Activated T-cell treated with anti-CD3 and anti-CD28 coated beads, Interleukin-2, amount 50 U/mL, for 24 hours (primary cell): Measurements from ENCODE around the gene PRCP.
"Not testable (repeated sequence)": the region's sequence is repeated elsewhere in the genome, so short reads cannot be mapped to it uniquely, and the experiment has no call there.

Experiments used
- DNase-seq: peaks from one replicate; pipeline ENCODE4 v3.0.0-alpha.2; 2020
- H3K27ac Mint-ChIP-seq: 2 replicates; pipeline ENCODE4 v1.8.0; 2020; ENCODE audit warnings: mild to moderate bottlenecking, mixed read lengths
- H3K27me3 Mint-ChIP-seq: 2 replicates; pipeline ENCODE4 v1.8.0; 2020; ENCODE audit warnings: mixed read lengths
- H3K36me3 Mint-ChIP-seq: 2 replicates; pipeline ENCODE4 v1.8.0; 2020; ENCODE audit warnings: low read depth, mixed read lengths
- H3K4me1 Mint-ChIP-seq: 2 replicates; pipeline ENCODE4 v1.8.0; 2020; ENCODE audit warnings: low read depth, mixed read lengths
- H3K4me3 Mint-ChIP-seq: 2 replicates; pipeline ENCODE4 v1.8.0; 2020; ENCODE audit warnings: mild to moderate bottlenecking, moderate library complexity, mixed read lengths
- H3K9me3 Mint-ChIP-seq: 2 replicates; pipeline ENCODE4 v1.8.0; 2020; ENCODE audit warnings: mixed read lengths

Gene PRCP

DNA sequence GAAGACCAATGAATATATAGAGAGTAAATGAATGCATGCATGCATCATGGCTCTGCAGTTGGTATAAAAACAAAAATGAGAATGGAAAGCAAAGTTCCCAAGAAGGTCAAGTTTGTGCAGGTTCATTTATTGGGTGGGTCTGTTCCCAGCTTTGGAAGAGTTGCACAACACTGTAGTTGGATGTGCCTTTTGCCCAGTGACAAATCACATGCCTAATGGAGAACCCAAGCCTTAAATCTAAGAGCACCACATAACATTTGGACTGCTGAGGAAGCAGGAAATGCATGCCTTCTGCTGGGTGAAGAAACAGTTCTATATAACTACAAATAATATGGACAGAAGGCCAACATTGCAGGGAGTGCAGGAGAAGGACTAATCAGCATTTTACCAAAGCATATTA is 30.6 kb downstream of the PRCP start:
- Mint-ChIP-seq H3K27ac (no peak overlapping the region), H3K4me1 (peaks cover 26% of the 10 kb centered on the region), H3K27me3 (no peaks in the 10 kb centered on the region), H3K9me3 (no peaks in the 10 kb centered on the region), H3K36me3 (no peaks in the 10 kb centered on the region), H3K4me3 (no peak overlapping the region)
- DNase-seq = no peak

DNA sequence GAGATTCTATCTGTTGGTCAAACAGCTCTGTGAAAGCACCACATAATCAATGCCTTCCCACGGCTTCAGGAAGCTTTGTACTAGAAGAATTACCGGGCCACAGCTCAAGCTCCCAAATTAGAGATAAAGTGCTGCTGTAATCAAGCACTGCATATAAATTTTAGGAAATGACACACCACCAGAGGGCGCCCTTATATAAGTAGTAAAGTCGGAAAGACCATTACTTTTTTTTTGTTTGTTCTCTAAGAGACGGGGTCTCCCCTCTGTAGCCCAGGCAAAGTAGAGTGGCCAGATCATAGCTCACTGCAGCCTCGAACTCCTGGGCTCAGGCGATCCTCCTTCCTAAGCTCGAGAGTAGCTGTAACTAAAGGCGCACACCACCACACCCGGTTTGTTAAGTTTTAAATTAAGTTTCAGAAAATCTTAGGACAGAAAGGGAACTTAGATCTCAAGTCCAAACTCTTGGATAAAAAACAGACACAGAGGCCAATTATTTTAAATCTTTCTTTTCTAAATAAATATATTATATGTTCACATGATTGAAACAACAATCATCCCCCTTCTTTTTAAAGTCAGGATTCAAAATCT is 32.6 kb downstream of the PRCP start:
- Mint-ChIP-seq H3K4me3 (no peak overlapping the region), H3K27ac (no peak overlapping the region), H3K4me1 (peaks cover 15% of the 10 kb centered on the region), H3K9me3 (no peaks in the 10 kb centered on the region), H3K27me3 (no peaks in the 10 kb centered on the region), H3K36me3 (no peaks in the 10 kb centered on the region)
- peak; percentile 62 for DNase-seq

DNA sequence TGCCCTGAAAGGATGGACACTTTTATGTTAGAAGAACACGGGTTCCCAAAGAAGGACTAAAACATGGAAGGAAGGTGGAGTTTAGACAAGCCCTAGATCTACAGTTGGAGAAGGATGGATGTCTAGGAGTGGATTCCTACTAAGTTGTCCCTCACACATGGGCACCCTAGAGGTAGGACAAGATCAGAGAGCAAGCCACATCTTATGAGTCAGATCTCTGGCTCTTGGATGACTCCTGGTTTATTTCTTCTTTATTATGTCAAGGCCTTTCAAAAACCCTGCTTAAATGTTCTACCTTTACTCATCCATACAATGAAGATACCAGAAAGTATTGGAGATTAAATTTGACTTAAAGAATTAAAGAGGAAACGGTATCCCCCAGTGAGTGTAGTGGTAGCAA is 34.4 kb downstream of the PRCP start:
- DNase-seq = no peak
- Mint-ChIP-seq H3K36me3 (no peaks in the 10 kb centered on the region), H3K27ac (no peak overlapping the region)

DNA sequence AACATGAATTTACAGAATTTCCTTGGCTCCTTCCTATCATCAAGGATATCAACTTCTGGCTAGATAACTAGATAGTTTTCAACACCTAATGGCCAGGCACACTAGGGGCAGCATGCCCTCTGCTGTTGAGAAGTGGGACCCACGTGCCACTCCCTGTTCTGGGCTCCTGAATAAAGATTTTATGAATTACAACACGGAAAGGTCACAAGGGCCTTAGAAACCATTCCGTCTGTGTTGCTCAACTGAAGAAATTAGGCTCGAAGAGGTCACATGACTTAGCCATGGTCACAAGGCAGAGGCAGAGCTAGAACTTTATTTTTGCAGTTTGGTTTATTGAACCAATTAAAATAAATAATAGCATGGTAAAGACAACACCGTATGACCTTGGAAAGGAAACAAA is 36.0 kb downstream of the PRCP start:
- DNase-seq = no peak
- H3K4me1 Mint-ChIP-seq = peaks cover 12% of the 10 kb centered on the region
- no peak overlapping the region for H3K27ac Mint-ChIP-seq
- H3K36me3 Mint-ChIP-seq = no peaks in the 10 kb centered on the region
- no peaks in the 10 kb centered on the region for H3K9me3 Mint-ChIP-seq
- no peak overlapping the region for H3K4me3 Mint-ChIP-seq
- no peaks in the 10 kb centered on the region for H3K27me3 Mint-ChIP-seq

More for the DNA sequence above, 34.4 kb downstream of the PRCP start:
- Mint-ChIP-seq H3K9me3 (no peaks in the 10 kb centered on the region), H3K4me3 (no peak overlapping the region), H3K4me1 (peaks cover 12% of the 10 kb centered on the region), H3K27me3 (no peaks in the 10 kb centered on the region)

DNA sequence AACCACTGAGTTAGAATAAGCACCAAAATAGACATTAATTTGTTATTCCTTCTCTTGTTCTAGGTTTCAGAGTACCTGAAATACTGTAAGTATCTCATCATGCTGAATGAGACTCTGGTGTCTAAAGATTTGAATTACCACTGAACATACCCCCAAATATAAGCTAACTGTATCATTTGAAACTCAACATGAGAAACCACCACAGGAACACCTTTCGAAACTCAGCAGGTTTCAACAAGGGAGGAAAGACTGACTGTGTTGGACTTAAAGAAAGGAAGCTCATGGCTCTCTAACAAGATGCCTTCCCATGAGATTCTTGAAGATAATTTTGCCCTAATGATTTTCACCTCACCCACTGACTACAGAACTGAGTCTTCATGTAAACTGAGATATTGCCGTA is 37.0 kb downstream of the PRCP start:
- Mint-ChIP-seq H3K4me3 (no peak overlapping the region), H3K36me3 (no peaks in the 10 kb centered on the region), H3K27ac (no peak overlapping the region), H3K4me1 (peaks cover 12% of the 10 kb centered on the region), H3K9me3 (no peaks in the 10 kb centered on the region), H3K27me3 (no peaks in the 10 kb centered on the region)
- no peak for DNase-seq

DNA sequence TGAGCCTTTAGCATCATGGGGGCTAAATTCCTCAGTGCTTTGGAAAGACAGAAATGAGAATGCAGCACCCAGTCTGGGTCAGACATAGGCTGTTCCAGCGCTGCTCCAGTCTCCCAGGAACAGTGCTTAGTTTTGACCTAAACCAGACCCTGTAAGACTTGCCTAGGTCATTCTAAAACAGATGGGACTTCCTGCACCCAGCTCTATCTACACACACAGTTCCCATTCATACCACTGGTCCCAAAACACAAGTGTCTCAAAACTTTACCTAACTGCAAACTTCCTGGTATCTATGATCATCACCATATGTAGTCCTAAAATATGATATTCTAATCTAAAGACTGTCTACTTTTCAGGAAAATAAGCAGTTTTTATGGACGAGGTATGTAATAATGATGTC is 37.9 kb downstream of the PRCP start:
- Mint-ChIP-seq H3K9me3 (no peaks in the 10 kb centered on the region), H3K4me1 (peaks cover 8% of the 10 kb centered on the region), H3K27me3 (no peaks in the 10 kb centered on the region), H3K36me3 (peaks cover 4% of the 10 kb centered on the region), H3K27ac (no peak overlapping the region), H3K4me3 (no peak overlapping the region)
- DNase-seq = no peak

DNA sequence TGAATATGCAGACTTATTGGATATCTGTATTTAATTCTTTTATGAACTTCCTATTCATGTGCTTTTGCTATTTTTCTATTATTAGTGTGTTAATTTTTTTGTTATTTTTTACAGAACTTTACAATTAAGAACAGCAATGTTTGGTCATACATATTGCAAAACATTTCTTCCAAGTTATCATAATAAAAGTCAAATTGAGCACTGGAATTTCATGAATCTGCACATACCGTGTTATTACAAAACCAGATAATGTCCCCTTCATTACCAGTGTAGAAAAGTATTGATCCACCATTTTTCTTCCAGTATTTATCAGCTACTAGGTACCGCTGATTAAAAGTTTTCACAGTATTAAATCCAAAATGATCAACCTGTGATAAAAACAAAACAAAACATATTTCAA is 40.5 kb downstream of the PRCP start:
- Mint-ChIP-seq H3K27me3 (no peaks in the 10 kb centered on the region), H3K36me3 (peaks cover 8% of the 10 kb centered on the region), H3K4me3 (no peak overlapping the region), H3K27ac (no peak overlapping the region), H3K4me1 (peaks cover 6% of the 10 kb centered on the region), H3K9me3 (no peaks in the 10 kb centered on the region)
- DNase-seq = no peak

DNA sequence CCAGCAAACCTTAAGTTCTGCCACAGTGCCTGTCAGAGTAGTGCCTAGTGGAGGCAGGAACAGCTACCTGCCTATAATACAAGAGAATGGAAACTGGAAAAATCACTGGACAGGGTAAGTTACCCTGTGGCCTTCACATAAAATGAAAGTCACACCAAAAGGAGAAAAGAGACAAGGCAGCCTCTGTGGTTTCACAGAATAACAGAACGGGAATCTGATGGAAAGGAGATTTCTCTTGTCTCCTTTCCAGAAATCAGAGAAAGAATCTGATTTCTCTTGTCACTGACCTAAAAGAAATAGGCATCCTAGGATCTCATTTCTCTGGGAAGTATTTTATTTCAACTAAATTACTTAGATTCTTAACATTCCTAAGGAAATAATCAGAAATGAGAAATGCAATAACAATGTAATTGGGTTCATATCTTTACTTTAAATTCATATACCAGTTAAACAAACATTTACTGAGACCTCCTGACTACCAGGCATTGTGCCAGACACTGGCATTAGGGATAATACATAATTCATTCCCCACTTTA is 41.6 kb downstream of the PRCP start:
- no peaks in the 10 kb centered on the region for H3K27me3 Mint-ChIP-seq
- peaks cover 8% of the 10 kb centered on the region for H3K36me3 Mint-ChIP-seq
- H3K4me3 Mint-ChIP-seq = no peak overlapping the region
- peaks cover 10% of the 10 kb centered on the region for H3K4me1 Mint-ChIP-seq
- H3K27ac Mint-ChIP-seq = no peak overlapping the region
- H3K9me3 Mint-ChIP-seq = no peaks in the 10 kb centered on the region
- DNase-seq = no peak

DNA sequence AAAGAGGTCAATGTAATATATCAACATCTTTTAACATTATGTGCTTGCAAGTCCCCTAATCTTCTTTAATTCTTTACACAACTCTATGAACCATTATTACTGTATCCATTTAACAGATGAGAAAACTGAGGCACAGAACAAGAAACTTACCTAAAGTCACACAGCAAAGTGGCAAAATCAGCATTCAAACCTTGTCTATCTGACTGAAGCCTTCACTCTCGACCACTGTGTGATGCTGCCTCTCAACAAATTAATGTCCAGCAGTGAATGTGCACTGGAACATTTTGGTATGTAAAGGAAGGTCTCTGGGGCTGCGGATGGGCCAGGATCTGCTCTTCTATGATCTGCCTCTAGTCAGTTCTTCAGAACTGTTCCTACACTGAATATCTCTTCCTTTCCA is 42.1 kb downstream of the PRCP start:
- Mint-ChIP-seq H3K36me3 (peaks cover 8% of the 10 kb centered on the region), H3K27ac (no peak overlapping the region), H3K4me3 (no peak overlapping the region), H3K9me3 (no peaks in the 10 kb centered on the region), H3K4me1 (peaks cover 6% of the 10 kb centered on the region), H3K27me3 (no peaks in the 10 kb centered on the region)
- no peak for DNase-seq

DNA sequence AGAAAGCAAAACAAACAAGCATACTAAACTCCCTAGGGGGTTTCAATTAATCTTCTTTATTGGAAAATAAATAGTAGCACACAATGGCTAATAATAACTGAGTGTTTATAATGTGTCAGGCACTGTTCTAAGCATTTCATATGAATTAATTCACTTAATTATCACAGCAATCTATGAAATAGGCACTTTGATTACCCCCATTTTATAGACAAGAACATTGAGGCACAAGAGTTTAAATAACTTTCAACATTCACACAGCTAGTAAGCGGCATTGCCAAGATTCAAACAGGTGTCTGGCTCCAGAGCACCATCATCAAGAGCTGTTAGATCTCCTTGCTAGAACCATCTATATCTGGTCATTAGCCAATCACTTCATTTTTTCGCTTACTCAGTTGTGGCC is 43.1 kb downstream of the PRCP start:
- no peak for DNase-seq
- Mint-ChIP-seq H3K4me3 (no peak overlapping the region), H3K36me3 (peaks cover 8% of the 10 kb centered on the region), H3K4me1 (peaks cover 4% of the 10 kb centered on the region), H3K9me3 (no peaks in the 10 kb centered on the region), H3K27ac (no peak overlapping the region), H3K27me3 (no peaks in the 10 kb centered on the region)

DNA sequence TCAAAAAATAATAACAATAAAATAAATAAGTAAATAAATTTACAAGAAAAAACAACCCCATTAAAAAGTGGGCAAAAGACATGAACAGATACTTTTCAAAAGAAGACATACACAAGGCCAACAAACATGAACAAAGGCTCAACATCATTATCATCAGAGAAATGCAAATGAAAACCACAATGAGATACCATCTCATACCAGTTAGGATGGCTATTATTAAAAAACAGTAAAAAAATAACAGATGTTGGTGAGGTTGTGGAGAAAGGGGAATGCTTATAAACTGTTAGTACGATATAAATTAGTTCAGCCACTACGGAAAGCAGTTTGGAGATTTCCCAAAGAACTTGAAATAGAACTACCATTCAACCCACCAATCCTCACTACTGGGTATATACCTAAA is 44.6 kb downstream of the PRCP start:
- no peak overlapping the region for H3K27ac Mint-ChIP-seq
- no peaks in the 10 kb centered on the region for H3K9me3 Mint-ChIP-seq

DNA sequence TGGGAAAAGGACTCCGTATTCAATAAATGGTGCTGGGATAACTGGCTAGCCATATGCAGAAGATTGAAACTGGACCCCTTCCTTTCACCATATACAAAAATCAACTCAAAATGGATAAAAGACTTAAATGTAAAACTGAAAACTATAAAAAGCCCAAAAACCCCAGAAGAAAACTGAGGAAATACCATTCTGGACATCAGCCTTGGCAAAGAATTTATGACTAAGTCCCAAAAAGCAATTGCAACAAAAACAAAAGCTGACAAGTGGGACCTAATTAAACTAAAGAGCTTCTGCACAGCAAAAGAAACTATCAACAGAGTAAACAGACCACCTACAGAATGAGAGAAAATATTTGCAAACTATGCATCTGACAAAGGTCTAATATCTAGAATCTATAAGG is 45.3 kb downstream of the PRCP start:
- not testable (repeated sequence) for H3K4me3 Mint-ChIP-seq, DNase-seq, H3K4me1 Mint-ChIP-seq, H3K27me3 Mint-ChIP-seq, H3K27ac Mint-ChIP-seq, H3K9me3 Mint-ChIP-seq
- H3K36me3 Mint-ChIP-seq = peaks cover 13% of the 10 kb centered on the region

More for the DNA sequence above, 44.6 kb downstream of the PRCP start:
- H3K27me3 Mint-ChIP-seq = no peaks in the 10 kb centered on the region
- H3K36me3 Mint-ChIP-seq = peaks cover 10% of the 10 kb centered on the region
- no peak overlapping the region for H3K4me3 Mint-ChIP-seq
- H3K4me1 Mint-ChIP-seq = peaks cover 4% of the 10 kb centered on the region
- no peak for DNase-seq

DNA sequence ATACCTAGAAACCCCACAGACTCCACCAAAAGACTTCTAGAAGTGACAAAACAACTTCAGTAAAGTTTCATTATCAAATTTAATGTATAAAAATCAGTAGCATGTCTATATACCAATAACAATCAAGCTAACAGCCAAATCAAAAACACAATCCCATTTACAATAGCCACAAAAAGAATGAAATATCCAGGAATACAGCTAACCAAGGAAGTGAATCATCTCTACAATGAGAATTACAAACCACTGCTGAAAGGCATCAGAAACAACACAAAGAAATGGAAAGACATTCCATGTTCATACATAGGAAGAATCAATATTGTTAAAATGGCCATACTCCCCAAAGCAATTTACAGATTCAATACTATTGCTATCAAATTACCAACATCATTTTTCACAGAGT is 46.0 kb downstream of the PRCP start:
- Mint-ChIP-seq H3K9me3 (no peaks in the 10 kb centered on the region), H3K4me1 (peaks cover 4% of the 10 kb centered on the region), H3K27ac (no peak overlapping the region), H3K36me3 (peaks cover 15% of the 10 kb centered on the region), H3K4me3 (no peak overlapping the region), H3K27me3 (no peaks in the 10 kb centered on the region)
- DNase-seq = no peak

DNA sequence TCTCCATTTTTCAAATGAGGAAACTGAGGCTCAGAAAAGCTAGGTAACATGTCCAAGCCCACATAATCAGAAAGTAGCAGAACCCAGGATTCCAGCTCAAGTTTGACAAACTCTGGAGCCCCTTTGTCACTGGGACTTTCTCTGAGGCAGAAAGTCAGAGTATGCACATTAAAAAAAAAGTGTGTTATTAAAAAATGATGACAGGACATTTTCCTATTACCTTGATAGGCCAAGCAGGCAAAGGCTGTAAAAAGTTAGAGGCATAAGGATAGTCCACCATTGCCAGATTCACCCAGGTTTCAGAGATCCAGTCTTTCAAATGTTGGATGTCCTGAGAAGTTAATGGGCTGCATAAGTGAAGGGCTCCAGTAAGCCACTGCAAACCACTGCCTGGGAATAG is 51.4 kb downstream of the PRCP start:
- Mint-ChIP-seq H3K27me3 (no peaks in the 10 kb centered on the region), H3K36me3 (peaks cover 7% of the 10 kb centered on the region), H3K9me3 (no peaks in the 10 kb centered on the region), H3K4me3 (no peak overlapping the region), H3K4me1 (no peaks in the 10 kb centered on the region), H3K27ac (no peak overlapping the region)
- no peak for DNase-seq

DNA sequence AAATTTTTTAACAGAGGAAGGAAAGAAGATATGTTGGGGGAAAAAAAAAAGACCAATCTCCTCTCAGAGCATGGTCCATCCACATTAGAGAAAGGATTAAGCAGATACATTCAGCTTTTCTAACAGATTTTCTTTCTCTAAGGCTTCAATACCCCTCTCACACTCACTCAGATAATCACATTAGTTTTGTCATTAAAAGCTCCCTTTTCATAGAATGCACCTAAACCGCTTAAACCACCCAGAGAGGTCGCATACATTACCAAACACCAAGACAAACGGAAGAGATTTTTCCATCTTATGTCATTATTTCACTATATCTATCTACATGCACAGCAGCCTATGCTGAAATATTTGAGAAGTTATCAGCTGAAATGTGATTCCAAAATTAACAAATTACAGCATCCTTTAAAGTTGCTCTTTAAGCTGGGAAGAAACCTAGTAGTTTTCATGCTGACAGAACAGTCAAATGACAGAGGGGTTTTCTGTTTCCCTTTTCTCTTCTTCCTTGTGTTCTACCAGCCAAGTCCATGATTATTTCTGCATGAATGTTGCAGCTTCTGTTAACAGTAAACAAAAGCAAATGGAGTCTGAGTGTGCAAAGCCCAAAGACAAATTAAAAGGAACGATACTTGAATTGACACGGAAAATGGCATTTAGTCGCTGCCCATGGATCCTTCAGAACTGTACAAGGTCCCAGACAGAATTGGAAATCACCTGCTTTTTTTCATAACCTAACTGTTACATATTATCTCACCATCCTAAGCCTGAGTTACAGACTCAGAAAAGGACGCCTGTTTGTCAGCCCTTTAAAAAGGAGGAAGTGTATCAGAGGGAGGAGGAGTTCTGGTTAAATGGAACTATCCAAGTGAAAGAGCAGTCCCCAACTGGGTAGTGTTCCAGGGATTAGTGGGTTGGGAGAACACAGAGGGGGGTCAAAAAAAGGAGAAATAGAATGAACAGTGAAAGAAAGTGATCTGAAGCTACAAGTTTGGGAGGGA is 54.6 kb downstream of the PRCP start:
- H3K36me3 Mint-ChIP-seq = peaks cover 9% of the 10 kb centered on the region
- no peaks in the 10 kb centered on the region for H3K9me3 Mint-ChIP-seq
- no peaks in the 10 kb centered on the region for H3K27me3 Mint-ChIP-seq
- no peak overlapping the region for H3K27ac Mint-ChIP-seq
- DNase-seq = no peak
- H3K4me1 Mint-ChIP-seq = no peaks in the 10 kb centered on the region
- no peak overlapping the region for H3K4me3 Mint-ChIP-seq
